Duodenal mucosa (tissue), 2 donors: ENCODE measurements around the gene TMEM80.

Experiments
- H3K27ac ChIP-seq: one replicate; pipeline ENCODE4 v1.7.0; 2013; ENCODE audit warnings: low read depth, low read length
- H3K27me3 ChIP-seq, 2 donors: one replicate each; pipeline ENCODE4 v1.7.0; 2013; ENCODE audit warnings: low read length in 2 of 2, control low read depth in 1 of 2; ENCODE audit not compliant: insufficient read depth in 2 of 2, control insufficient read depth in 1 of 2
- H3K36me3 ChIP-seq, 2 donors: one replicate each; pipeline ENCODE4 v1.7.0; 2013; ENCODE audit warnings: low read length in 2 of 2, control low read depth in 1 of 2; ENCODE audit not compliant: insufficient read depth in 2 of 2, control insufficient read depth in 1 of 2
- H3K4me1 ChIP-seq, 2 donors: one replicate each; pipeline ENCODE4 v1.7.0; 2013; ENCODE audit warnings: low read length in 2 of 2, control low read depth in 1 of 2; ENCODE audit not compliant: insufficient read depth in 2 of 2, control insufficient read depth in 1 of 2
- H3K4me3 ChIP-seq, 2 donors: one replicate each; pipeline ENCODE4 v1.7.0; 2013; ENCODE audit warnings: low read length in 2 of 2, low read depth in 1 of 2
- H3K9ac ChIP-seq, 2 donors: one replicate each; pipeline ENCODE4 v1.7.0; 2013; ENCODE audit warnings: low read length in 2 of 2, low read depth in 1 of 2
- H3K9me3 ChIP-seq, 2 donors: one replicate each; pipeline ENCODE4 v1.7.0; 2013; ENCODE audit warnings: low read length in 2 of 2, control low read depth in 1 of 2; ENCODE audit not compliant: control insufficient read depth in 1 of 2

The TMEM80 gene

GRCh38 chr11:657691-658126 is 37.9 kb upstream of the TMEM80 start:
- Histone ChIP-seq H3K9me3 (no peaks in the 10 kb centered on the region), H3K27ac (peak overlapping the region; percentile 57), H3K4me3 (peak overlapping the region in 1 of 2 donors; percentile 25), H3K9ac (peak overlapping the region; percentile 16 to 57), H3K36me3 (peaks cover 0 to 19% of the 10 kb centered on the region in 2 donors), H3K27me3 (no peaks in the 10 kb centered on the region), H3K4me1 (peaks cover 30 to 57% of the 10 kb centered on the region in 2 donors)

- H3K27me3 ChIP-seq = no peaks in the 10 kb centered on the region
- peaks cover 0 to 17% of the 10 kb centered on the region in 2 donors for H3K36me3 ChIP-seq
- peak overlapping the region in 1 of 2 donors; percentile 15 for H3K9ac ChIP-seq
- H3K4me3 ChIP-seq = no peak overlapping the region
- H3K9me3 ChIP-seq = no peaks in the 10 kb centered on the region
- H3K27ac ChIP-seq = peak overlapping the region; percentile 27
- peaks cover 30 to 54% of the 10 kb centered on the region in 2 donors for H3K4me1 ChIP-seq
Observed at GRCh38 chr11:659532-660085, 36.0 kb upstream of the TMEM80 start.

DNA sequence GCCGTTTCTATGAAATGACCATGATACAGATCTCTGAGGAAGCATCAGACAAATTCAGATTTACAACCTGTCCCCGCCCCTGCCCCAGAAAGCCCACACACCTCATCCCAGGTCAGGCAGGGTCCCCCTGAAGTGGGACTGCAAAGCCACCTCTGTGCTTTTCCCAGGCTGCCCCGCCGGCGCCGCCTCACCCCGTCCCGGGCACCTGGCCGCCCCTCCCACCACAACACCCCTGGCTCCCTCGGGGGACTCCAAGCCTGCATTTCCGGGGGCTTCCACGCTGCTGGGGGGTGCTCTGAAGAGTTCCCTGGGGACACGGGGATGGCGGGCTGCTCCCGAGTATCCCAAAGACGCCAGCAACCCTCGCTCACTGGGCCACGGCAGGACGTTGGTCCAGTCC is 35.3 kb upstream of the TMEM80 start:
- Histone ChIP-seq H3K4me3 (no peak overlapping the region), H3K9ac (peak overlapping the region in 1 of 2 donors; percentile 15), H3K27ac (no peak overlapping the region), H3K36me3 (peaks cover 0 to 20% of the 10 kb centered on the region in 2 donors), H3K27me3 (no peaks in the 10 kb centered on the region), H3K4me1 (peaks cover 27 to 48% of the 10 kb centered on the region in 2 donors), H3K9me3 (no peaks in the 10 kb centered on the region)

- no peak overlapping the region for H3K27ac ChIP-seq
- peaks cover 27 to 45% of the 10 kb centered on the region in 2 donors for H3K4me1 ChIP-seq
- peaks cover 0 to 26% of the 10 kb centered on the region in 2 donors for H3K36me3 ChIP-seq
- no peak overlapping the region for H3K4me3 ChIP-seq
- no peaks in the 10 kb centered on the region for H3K27me3 ChIP-seq
- no peaks in the 10 kb centered on the region for H3K9me3 ChIP-seq
- H3K9ac ChIP-seq = no peak overlapping the region
Observed at GRCh38 chr11:660681-661444, 34.8 kb upstream of the TMEM80 start.

- peaks cover 12 to 29% of the 10 kb centered on the region in 2 donors for H3K4me1 ChIP-seq
- H3K9ac ChIP-seq = no peak overlapping the region
- peaks cover 0 to 31% of the 10 kb centered on the region in 2 donors for H3K36me3 ChIP-seq
- no peaks in the 10 kb centered on the region for H3K27me3 ChIP-seq
- H3K27ac ChIP-seq = no peak overlapping the region
- no peaks in the 10 kb centered on the region for H3K9me3 ChIP-seq
- H3K4me3 ChIP-seq = no peak overlapping the region
Observed at GRCh38 chr11:662689-663274, 32.8 kb upstream of the TMEM80 start.

GRCh38 chr11:665062-665703 is 30.4 kb upstream of the TMEM80 start:
- no peaks in the 10 kb centered on the region for H3K27me3 ChIP-seq
- H3K4me1 ChIP-seq = peaks cover 2 to 10% of the 10 kb centered on the region in 2 donors
- no peak overlapping the region for H3K27ac ChIP-seq
- H3K9ac ChIP-seq = no peak overlapping the region
- H3K36me3 ChIP-seq = peaks cover 0 to 27% of the 10 kb centered on the region in 2 donors
- no peak overlapping the region for H3K4me3 ChIP-seq
- H3K9me3 ChIP-seq = no peaks in the 10 kb centered on the region

- no peak overlapping the region for H3K27ac ChIP-seq
- H3K4me1 ChIP-seq = peaks cover 0 to 5% of the 10 kb centered on the region in 2 donors
- no peaks in the 10 kb centered on the region for H3K9me3 ChIP-seq
- H3K4me3 ChIP-seq = no peak overlapping the region
- no peak overlapping the region for H3K9ac ChIP-seq
- H3K36me3 ChIP-seq = peaks cover 0 to 24% of the 10 kb centered on the region in 2 donors
- H3K27me3 ChIP-seq = no peaks in the 10 kb centered on the region
Observed at GRCh38 chr11:665704-666281, 29.8 kb upstream of the TMEM80 start.

DNA sequence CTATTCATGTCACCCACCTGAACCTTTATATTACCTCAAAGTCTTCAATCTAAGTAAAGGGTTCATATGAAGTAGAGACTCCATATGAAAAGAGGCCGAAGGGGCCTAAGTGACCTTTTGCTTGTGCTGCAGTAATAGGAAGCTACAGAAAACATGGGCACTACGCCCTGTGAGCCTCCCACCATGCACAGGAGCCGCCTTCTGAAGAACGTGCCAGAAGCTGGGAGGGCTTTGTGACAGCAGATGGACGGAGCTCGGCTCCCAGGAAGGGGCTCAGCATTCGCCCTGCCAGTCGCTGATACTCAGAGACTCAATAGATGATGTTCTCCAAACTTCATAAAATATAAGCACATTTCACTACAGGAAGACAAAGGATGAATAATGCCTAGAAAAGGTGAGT is 21.8 kb upstream of the TMEM80 start:
- no peaks in the 10 kb centered on the region for H3K9me3 ChIP-seq
- no peaks in the 10 kb centered on the region for H3K4me1 ChIP-seq
- peaks cover 20 to 31% of the 10 kb centered on the region in 2 donors for H3K36me3 ChIP-seq
- H3K9ac ChIP-seq = no peak overlapping the region
- H3K27ac ChIP-seq = no peak overlapping the region
- no peaks in the 10 kb centered on the region for H3K27me3 ChIP-seq
- H3K4me3 ChIP-seq = no peak overlapping the region

DNA sequence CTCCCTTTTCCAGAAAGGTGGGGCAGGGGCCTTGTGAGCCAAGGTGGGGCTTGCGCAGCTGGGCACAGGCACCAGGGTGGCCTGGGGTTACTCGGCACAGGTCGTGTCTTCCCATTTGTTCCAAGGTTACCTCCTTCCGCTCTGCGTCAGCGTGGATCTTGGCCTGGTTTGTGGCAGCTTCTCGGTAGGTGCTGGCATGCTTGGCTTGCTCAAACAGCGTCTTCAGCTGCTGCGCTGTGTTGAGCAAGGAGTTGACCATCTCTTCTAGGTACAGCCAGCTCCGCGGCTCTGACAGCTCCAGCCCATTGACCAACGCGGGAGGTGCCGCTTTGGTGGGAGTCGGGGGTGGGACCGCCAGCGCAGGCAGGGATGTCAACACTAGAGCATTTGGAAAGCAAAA is 21.2 kb upstream of the TMEM80 start:
- Histone ChIP-seq H3K4me3 (no peak overlapping the region), H3K36me3 (peaks cover 20 to 32% of the 10 kb centered on the region in 2 donors), H3K9me3 (no peaks in the 10 kb centered on the region), H3K4me1 (no peaks in the 10 kb centered on the region), H3K27ac (no peak overlapping the region), H3K27me3 (no peaks in the 10 kb centered on the region), H3K9ac (no peak overlapping the region)
